Measurements from ENCODE around the gene SCAPER.

The SCAPER gene

GRCh38 chr15:76354823-76355440 is 550.2 kb downstream of the SCAPER start:
- no peak for TF ChIP-seq FOXP2 (optimal IDR thresholded peaks at IDR 0.05; ENCODE audit: borderline replicate concordance, extremely low read depth, extremely low read length, insufficient read depth)
- no peak for TF ChIP-seq POLR2AphosphoS5 (IDR thresholded peaks at IDR 0.05; ENCODE audit: low read depth, low read length)

- TF ChIP-seq REST (IDR thresholded peaks at IDR 0.05; ENCODE audit: insufficient read depth in 1 of 2, low read depth in 2 of 2, low read length in 2 of 2) (no peak), TAF1 (IDR thresholded peaks at IDR 0.05; ENCODE audit: borderline replicate concordance, insufficient read depth, low read length) (no peak), FOXP2 (optimal IDR thresholded peaks at IDR 0.05; ENCODE audit: borderline replicate concordance, extremely low read depth, extremely low read length, insufficient read depth) (no peak), SIN3A (IDR thresholded peaks at IDR 0.05; ENCODE audit: borderline replicate concordance, insufficient read depth, low read length) (no peak), POLR2AphosphoS5 (IDR thresholded peaks at IDR 0.05; ENCODE audit: low read depth, low read length) (no peak)
Measured at GRCh38 chr15:76353903-76354302, 551.2 kb downstream of the SCAPER start.

GRCh38 chr15:76353023-76353577 is 552.0 kb downstream of the SCAPER start:
- TF ChIP-seq SIN3A (IDR thresholded peaks at IDR 0.05; ENCODE audit: borderline replicate concordance, insufficient read depth, low read length) (no peak), REST (IDR thresholded peaks at IDR 0.05; ENCODE audit: insufficient read depth in 1 of 2, low read depth in 2 of 2, low read length in 2 of 2) (no peak), FOXP2 (optimal IDR thresholded peaks at IDR 0.05; ENCODE audit: borderline replicate concordance, extremely low read depth, extremely low read length, insufficient read depth) (no peak), POLR2AphosphoS5 (IDR thresholded peaks at IDR 0.05; ENCODE audit: low read depth, low read length) (no peak)

GRCh38 chr15:76349301-76350070 is 555.7 kb downstream of the SCAPER start:
- TF ChIP-seq FOXP2 (optimal IDR thresholded peaks at IDR 0.05; ENCODE audit: borderline replicate concordance, extremely low read depth, extremely low read length, insufficient read depth) (no peak), REST (IDR thresholded peaks at IDR 0.05; ENCODE audit: insufficient read depth in 1 of 2, low read depth in 2 of 2, low read length in 2 of 2) (no peak), POLR2AphosphoS5 (IDR thresholded peaks at IDR 0.05; ENCODE audit: low read depth, low read length) (no peak), SIN3A (IDR thresholded peaks at IDR 0.05; ENCODE audit: borderline replicate concordance, insufficient read depth, low read length) (no peak), TAF1 (IDR thresholded peaks at IDR 0.05; ENCODE audit: borderline replicate concordance, insufficient read depth, low read length) (no peak)

- TF ChIP-seq TAF1 (IDR thresholded peaks at IDR 0.05; ENCODE audit: borderline replicate concordance, insufficient read depth, low read length), result no peak
- no peak for TF ChIP-seq SIN3A (IDR thresholded peaks at IDR 0.05; ENCODE audit: borderline replicate concordance, insufficient read depth, low read length)
- no peak for TF ChIP-seq REST (IDR thresholded peaks at IDR 0.05; ENCODE audit: insufficient read depth in 1 of 2, low read depth in 2 of 2, low read length in 2 of 2)
- TF ChIP-seq POLR2AphosphoS5 (IDR thresholded peaks at IDR 0.05; ENCODE audit: low read depth, low read length), result no peak
- no peak for TF ChIP-seq FOXP2 (optimal IDR thresholded peaks at IDR 0.05; ENCODE audit: borderline replicate concordance, extremely low read depth, extremely low read length, insufficient read depth)
Measured at GRCh38 chr15:76347482-76348055, 557.6 kb downstream of the SCAPER start.

All from PFSK-1 (cell line).